H1 (cell line): ENCODE results near the gene GPC3. TPM values are rescaled to one million over a fixed set of nuclear protein-coding genes. Genes with fewer than 3 reads are reported as not detected.

Experiments
- ASH2L ChIP-seq: fragments of 200-600, 300-600 bp; sonication (generic); IDR thresholded peaks from one replicate; pipeline ENCODE4 v1.7.1; 2017; ENCODE audit warnings: low read length
- CHD2 ChIP-seq: IDR thresholded peaks from 2 replicates; pipeline ENCODE4 v1.6.1; 2012; ENCODE audit warnings: low read length, improper control_type of control experiment
- CREB1 ChIP-seq: IDR thresholded peaks from 2 replicates; pipeline ENCODE4 v1.6.1; 2012; ENCODE audit warnings: inconsistent platforms
- HDAC2 ChIP-seq, 2 experiments: fragments of 300-600 bp in 1 of 2; sonication (generic) in 1 of 2; IDR thresholded peaks; 2 replicates each; pipeline ENCODE4 v1.6.1; 2011 to 2012; ENCODE audit warnings: low read depth in 2 of 2, low read length in 2 of 2, mild to moderate bottlenecking in 2 of 2, moderate library complexity in 2 of 2, borderline replicate concordance in 1 of 2, inconsistent platforms in 1 of 2
- YY1 ChIP-seq: IDR thresholded peaks from 2 replicates; pipeline ENCODE4 v1.6.1; 2011; ENCODE audit warnings: low read depth, mild to moderate bottlenecking, low read length
- polyA plus RNA-seq, 7 experiments: library from polyadenylated mRNA; depleted of rRNA in 3 of 7; stranded (reverse) in 5 of 7; unstranded in 2 of 7; fragments of >200 nt in 5 of 7; fragments of 200-250 nt in 2 of 7; gene quantifications; 1 replicate in 5 of 7; 2 replicates in 1 of 7; 4 replicates in 1 of 7; pipeline versions ENCODE4 v1.2.1 to v1.2.3, GENCODE V29; 2011 to 2013; ENCODE audit warnings: missing spikeins in 2 of 7, mixed read lengths in 2 of 7
- total RNA-seq: library from RNA; stranded (reverse); fragmentation: NEBNext Ultra II Directional; extraction: Animal tissue kit (Norgen Biotek cat#: 25700); gene quantifications from 2 replicates; pipeline ENCODE4 v1.2.1, GENCODE V29; 2021

The GPC3 gene
- total and polyA plus RNA-seq, 2 of the 8 experiments (the other 6 are each of a cell fraction or from before 2014, with no cell fraction given), result 64.8 to 71.9 TPM

DNA sequence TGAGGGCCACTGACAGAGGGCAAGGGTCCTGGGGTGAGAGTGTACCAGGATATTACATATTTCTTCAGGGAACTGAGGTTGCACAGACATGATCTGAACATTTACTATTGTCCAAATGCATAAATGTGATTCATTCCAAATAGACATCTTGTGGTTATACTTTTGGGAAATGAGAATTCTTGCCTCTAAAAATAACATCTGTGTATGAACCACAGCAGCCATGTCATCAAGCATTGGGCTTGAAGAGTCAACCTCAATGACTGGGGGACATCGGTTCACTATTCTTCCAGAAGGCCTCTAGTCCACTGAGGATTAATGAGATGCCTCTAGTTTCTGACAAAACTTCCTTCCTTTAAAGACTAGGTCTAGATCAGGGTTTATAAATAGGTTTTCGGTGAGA, 377.0 kb downstream of the GPC3 start (continued):
- TF ChIP-seq YY1, result no peak
- TF ChIP-seq CHD2, result no peak
- TF ChIP-seq ASH2L, result no peak
- TF ChIP-seq HDAC2 (IDR thresholded peaks at IDR 0.05; ENCODE audit: borderline replicate concordance in 1 of 2, low read depth in 2 of 2, low read length in 2 of 2), result no peak
- TF ChIP-seq CREB1, result no peak
